Gastroesophageal sphincter (tissue), 3 donors: Measurements from ENCODE around the gene HTR3C.

Source experiments
- EP300 ChIP-seq: sonication (generic); formaldehyde crosslinking; IDR thresholded peaks from one replicate; pipeline ENCODE4 v1.6.1; 2017; ENCODE audit warnings: antibody characterized with exemption, mild to moderate bottlenecking
- TF ChIP-seq, protein P1 (sequence below), 4 experiments: fragments of 200-600 bp in 2 of 4; fragments of 450-650 bp in 2 of 4; sonication (generic) in 1 of 4; IDR thresholded peaks; one replicate each; pipeline ENCODE4 v1.5.1; 2017 to 2019; ENCODE audit warnings: antibody characterized with exemption in 4 of 4, mild to moderate bottlenecking in 2 of 4, moderate library complexity in 2 of 4

DNA sequence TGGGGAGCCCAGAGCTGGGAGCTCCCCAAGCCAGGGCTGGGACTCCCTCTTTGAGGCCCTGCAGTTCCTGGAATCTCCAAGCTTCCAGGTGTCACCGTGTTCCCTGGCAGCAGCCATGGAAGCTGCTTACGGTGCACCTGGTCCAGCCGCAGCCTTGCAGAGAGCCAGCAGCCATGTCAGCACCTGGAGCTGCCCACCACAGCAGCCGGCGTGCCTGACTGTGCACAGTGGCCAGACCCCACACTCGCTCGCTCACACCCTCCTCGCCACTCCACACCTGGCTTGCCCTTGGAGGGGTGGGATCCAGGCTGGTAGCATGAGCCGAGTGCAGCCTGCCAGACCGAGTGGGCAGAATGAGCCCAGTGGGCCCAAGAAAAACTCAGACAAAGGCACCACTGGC, 29.2 kb downstream of the HTR3C start:
- TF ChIP-seq EP300, result no peak
- TF ChIP-seq, protein P1, sequence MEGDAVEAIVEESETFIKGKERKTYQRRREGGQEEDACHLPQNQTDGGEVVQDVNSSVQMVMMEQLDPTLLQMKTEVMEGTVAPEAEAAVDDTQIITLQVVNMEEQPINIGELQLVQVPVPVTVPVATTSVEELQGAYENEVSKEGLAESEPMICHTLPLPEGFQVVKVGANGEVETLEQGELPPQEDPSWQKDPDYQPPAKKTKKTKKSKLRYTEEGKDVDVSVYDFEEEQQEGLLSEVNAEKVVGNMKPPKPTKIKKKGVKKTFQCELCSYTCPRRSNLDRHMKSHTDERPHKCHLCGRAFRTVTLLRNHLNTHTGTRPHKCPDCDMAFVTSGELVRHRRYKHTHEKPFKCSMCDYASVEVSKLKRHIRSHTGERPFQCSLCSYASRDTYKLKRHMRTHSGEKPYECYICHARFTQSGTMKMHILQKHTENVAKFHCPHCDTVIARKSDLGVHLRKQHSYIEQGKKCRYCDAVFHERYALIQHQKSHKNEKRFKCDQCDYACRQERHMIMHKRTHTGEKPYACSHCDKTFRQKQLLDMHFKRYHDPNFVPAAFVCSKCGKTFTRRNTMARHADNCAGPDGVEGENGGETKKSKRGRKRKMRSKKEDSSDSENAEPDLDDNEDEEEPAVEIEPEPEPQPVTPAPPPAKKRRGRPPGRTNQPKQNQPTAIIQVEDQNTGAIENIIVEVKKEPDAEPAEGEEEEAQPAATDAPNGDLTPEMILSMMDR (IDR thresholded peaks at IDR 0.05), result no peak
